Activated naive CD4-positive, alpha-beta T cell treated with Interleukin-2 at 50 U/mL for 16 hours (primary cell): ENCODE results near the gene MYH13.

Experiments
- DNase-seq: peaks from one replicate; pipeline ENCODE4 v3.0.0-alpha.2; 2020

The MYH13 gene

GRCh38 chr17:10372906-10373305 is at the start of gene MYH13:
MYH13 (minus strand) TSS chr17:10373006; CDS start chr17:10364530, 8,476 bp downstream.
- DNase-seq, result no peak

- DNase-seq, result no peak
Observed at GRCh38 chr17:10421900-10422542, 49.2 kb upstream of the MYH13 start, which contains the start of gene MYH8. MYH8 (minus strand) TSS chr17:10421950; CDS start chr17:10420227, 1,723 bp downstream.

GRCh38 chr17:10421211-10421610 is 48.4 kb upstream of the MYH13 start:
- no peak for DNase-seq

GRCh38 chr17:10420811-10421210 is 48.0 kb upstream of the MYH13 start:
- DNase-seq, result no peak

GRCh38 chr17:10417431-10417830 is 44.6 kb upstream of the MYH13 start:
- no peak for DNase-seq

- no peak for DNase-seq
Observed at GRCh38 chr17:10415161-10415560, 42.4 kb upstream of the MYH13 start.

- no peak for DNase-seq
Observed at GRCh38 chr17:10403589-10403988, 30.8 kb upstream of the MYH13 start.

GRCh38 chr17:10398352-10398751 is 25.5 kb upstream of the MYH13 start:
- no peak for DNase-seq

GRCh38 chr17:10396524-10397163 is 23.8 kb upstream of the MYH13 start:
- no peak for DNase-seq

GRCh38 chr17:10394201-10394887 is 21.5 kb upstream of the MYH13 start:
- no peak for DNase-seq

- DNase-seq, result no peak
Observed at GRCh38 chr17:10392880-10393279, 20.1 kb upstream of the MYH13 start.

- no peak for DNase-seq
Observed at GRCh38 chr17:10385871-10386270, 13.1 kb upstream of the MYH13 start.

- DNase-seq, result no peak
Observed at GRCh38 chr17:10384175-10384574, 11.4 kb upstream of the MYH13 start.

GRCh38 chr17:10380631-10381408 is 8.0 kb upstream of the MYH13 start:
- DNase-seq, result no peak

GRCh38 chr17:10370016-10370608 is 2.7 kb downstream of the MYH13 start:
- DNase-seq, result no peak

GRCh38 chr17:10369239-10369638 is 3.6 kb downstream of the MYH13 start:
- DNase-seq, result no peak

- DNase-seq, result no peak
Observed at GRCh38 chr17:10368561-10368960, 4.2 kb downstream of the MYH13 start.

GRCh38 chr17:10360578-10360977 is 12.2 kb downstream of the MYH13 start:
- DNase-seq, result no peak

GRCh38 chr17:10357768-10358167 is 15.0 kb downstream of the MYH13 start:
- no peak for DNase-seq

- no peak for DNase-seq
Observed at GRCh38 chr17:10354651-10355050, 18.2 kb downstream of the MYH13 start.

- no peak for DNase-seq
Observed at GRCh38 chr17:10352893-10353292, 19.9 kb downstream of the MYH13 start.

GRCh38 chr17:10349403-10349802 is 23.4 kb downstream of the MYH13 start:
- DNase-seq, result no peak

GRCh38 chr17:10344816-10345215 is 28.0 kb downstream of the MYH13 start:
- no peak for DNase-seq
